K562 (cell line): Measurements from ENCODE around the gene AIPL1. TPM values are rescaled to one million over a fixed set of nuclear protein-coding genes. Genes with fewer than 3 reads are reported as not detected.

Experiments
- ATAC-seq: fragments of 200-7000 bp; cut with Tn5 transposase; 3 replicates; pipeline ENCODE4 v1.9.1; 2020; ENCODE audit warnings: moderate library complexity
- BruUV-seq: library from RNA; stranded (reverse); fragments of 400-500 nt; replicated peaks from 2 replicates; lab custom pipeline; 2021; lab: Mats Ljungman, UMichigan
- CTCF ChIA-PET: fragments of 300-600 bp; formaldehyde crosslinking; extraction: SDS; loops from one replicate; lab custom pipeline; 2021; ENCODE audit warnings: low intra/inter-chr PET ratio; lab: Yijun Ruan, JAX
- POLR2A ChIA-PET: fragments of 300-600, 350-650 bp; sonication (Branson Sonifier 250); formaldehyde crosslinking; extraction: SDS; loops from one replicate; lab custom pipeline; 2021; ENCODE audit warnings: antibody characterized with exemption, inconsistent platforms; lab: Yijun Ruan, JAX
- DNase-seq, 4 experiments: peaks; one replicate each; pipeline versions ENCODE4 v3.0.0 to v3.0.0-alpha.2; 2011 to 2018; ENCODE audit warnings: low spot score in 3 of 4, mixed read lengths in 3 of 4; ENCODE audit errors: extremely low read depth in 1 of 4
- FAIRE-seq: peaks from 2 replicates; lab custom pipeline; 2011; peaks lifted over from hg19 to GRCh38; lab: Jason Lieb, UNC
- H2AFZ ChIP-seq: 2 replicates; pipeline ENCODE4 v1.6.0; 2011; ENCODE audit warnings: low read depth, low read length, control low read depth, inconsistent platforms
- H3K27ac ChIP-seq: fragments of 200-600 bp; 3 replicates; pipeline ENCODE4 v1.8.0; 2011; ENCODE audit warnings: low read depth, mild to moderate bottlenecking, control low read depth, inconsistent platforms, low read length, moderate library complexity, mixed read lengths; ENCODE audit errors: extremely low read depth
- H3K27me3 ChIP-seq, 2 experiments: fragments of 300-600 bp in 1 of 2; 2 replicates in 1 of 2; 3 replicates in 1 of 2; pipeline versions ENCODE4 v1.6.0 to v1.8.0; 2011; ENCODE audit warnings: inconsistent platforms in 2 of 2, low read length in 2 of 2, mild to moderate bottlenecking in 1 of 2, mixed read lengths in 1 of 2, moderate library complexity in 1 of 2; ENCODE audit not compliant: control insufficient read depth in 2 of 2, insufficient read depth in 2 of 2
- H3K36me3 ChIP-seq: fragments of 300-600 bp; 3 replicates; pipeline ENCODE4 v1.8.0; 2011; ENCODE audit warnings: mild to moderate bottlenecking, low read length, inconsistent platforms; ENCODE audit not compliant: control insufficient read depth, insufficient read depth
- H3K4me1 ChIP-seq, 2 experiments: fragments of 200-600 bp in 1 of 2; replicated peaks in 1 of 2; 2 replicates in 1 of 2; 3 replicates in 1 of 2; pipeline versions ENCODE4 v1.5.1 to v1.8.0; 2011; ENCODE audit warnings: inconsistent platforms in 2 of 2, low read length in 2 of 2, mild to moderate bottlenecking in 1 of 2, mixed read lengths in 1 of 2, moderate library complexity in 1 of 2; ENCODE audit not compliant: control insufficient read depth in 2 of 2, insufficient read depth in 2 of 2
- H3K4me2 ChIP-seq: 2 replicates; pipeline ENCODE4 v1.6.1; 2011; ENCODE audit warnings: low read length, control low read depth, inconsistent platforms, mixed read lengths; ENCODE audit not compliant: insufficient read depth
- H3K4me3 ChIP-seq: fragments of 200-600 bp; sonication (generic), shearing (Covaris generic); 2 replicates; pipeline ENCODE4 v1.5.1; 2016; ENCODE audit warnings: control low read depth, inconsistent platforms
- H3K79me2 ChIP-seq: fragments of 200-600 bp; 3 replicates; pipeline ENCODE4 v1.8.0; 2011; ENCODE audit warnings: low read length, inconsistent platforms; ENCODE audit not compliant: control insufficient read depth, insufficient read depth
- H3K9ac ChIP-seq, 2 experiments: 2 replicates each; pipeline versions ENCODE4 v1.6.0 to v1.6.1; 2011; ENCODE audit warnings: low read depth in 2 of 2, low read length in 2 of 2, control low read depth in 1 of 2, inconsistent platforms in 1 of 2, mild to moderate bottlenecking in 1 of 2, mixed read lengths in 1 of 2; ENCODE audit not compliant: insufficient read depth in 1 of 2
- H3K9me1 ChIP-seq: one replicate; pipeline ENCODE4 v1.6.0; 2011; ENCODE audit warnings: inconsistent platforms, mild to moderate bottlenecking, low read length, moderate library complexity; ENCODE audit not compliant: control insufficient read depth, insufficient read depth
- H3K9me3 ChIP-seq: replicated peaks from 2 replicates; pipeline ENCODE4 v1.5.1; 2011; ENCODE audit warnings: low read depth, low read length, inconsistent platforms; ENCODE audit not compliant: control insufficient read depth, insufficient read depth
- H4K20me1 ChIP-seq: replicated peaks from 2 replicates; pipeline ENCODE4 v1.6.1; 2011; ENCODE audit warnings: low read length, inconsistent platforms, mixed read lengths; ENCODE audit not compliant: control insufficient read depth, insufficient read depth
- ETV6 ChIP-seq, 3 experiments: fragments of 150-350 bp in 1 of 3; sonication (generic) in 1 of 3; formaldehyde crosslinking in 1 of 3; IDR thresholded peaks; 2 replicates each; pipeline versions ENCODE4 v1.6.1 to v1.8.0; 2014 to 2022; ENCODE audit warnings: borderline replicate concordance in 2 of 3, low read depth in 2 of 3, antibody characterized with exemption in 1 of 3, low read length in 1 of 3, mild to moderate bottlenecking in 1 of 3, missing genetic modification reagents in 1 of 3
- FOS ChIP-seq: IDR thresholded peaks from 3 replicates; pipeline ENCODE4 v1.6.1; 2011; ENCODE audit not compliant: insufficient read length; ENCODE audit errors: extremely low read depth
- KLF16 ChIP-seq: IDR thresholded peaks from 2 replicates; pipeline ENCODE4 v1.6.1; 2016; ENCODE audit warnings: antibody characterized with exemption
- RUNX1 ChIP-seq: sonication (generic); IDR thresholded peaks from 2 replicates; pipeline ENCODE4 v1.6.1; 2016; ENCODE audit warnings: antibody characterized with exemption, low read depth
- ZFP36 ChIP-seq: fragments of 150-350 bp; IDR thresholded peaks from 2 replicates; pipeline ENCODE4 v1.6.1; 2018; ENCODE audit warnings: low read length, low read depth; ENCODE audit not compliant: partially characterized antibody
- WGBS: fragments of 100-300 bp; shearing (Covaris generic); methylation state at CpG from one replicate; pipeline ENCODE4 v1.1.6; 2016; ENCODE audit warnings: low coverage, mixed read lengths; ENCODE audit not compliant: insufficient coverage; ENCODE audit errors: missing lambda C conversion rate; 5-methylcytosine and 5-hydroxymethylcytosine counted together
- in situ Hi-C: fragments of 300-500 bp; cut with MboI; formaldehyde crosslinking; loops from 4 replicates; pipeline ENCODE4 v1.15.0; 2018; ENCODE audit warnings: inconsistent platforms, mixed read lengths
- intact Hi-C: fragments of 100-400 bp; cut with micrococcal nuclease; formaldehyde crosslinking; loops from 2 replicates; pipeline ENCODE4 v1.14.2; 2022
- polyA plus RNA-seq, 8 experiments: library from polyadenylated mRNA; depleted of rRNA in 4 of 8; stranded (reverse) in 5 of 8; unstranded in 3 of 8; fragments of >200 nt; fragmentation: Nextera tagmentation in 2 of 8; fragmentation: Illumina TruSeq in 1 of 8; extraction: Ambion mirVana in 2 of 8; extraction: Trizol in 1 of 8; gene quantifications; 2 replicates each; pipeline versions ENCODE4 v1.2.1 to v1.2.3, GENCODE V29; 2011 to 2014; ENCODE audit warnings: inconsistent platforms in 1 of 8, missing spikeins in 1 of 8
- total RNA-seq, 7 experiments: library from RNA; depleted of rRNA in 6 of 7; stranded (reverse); fragments of >200 nt in 6 of 7; fragmentation: Illumina TruSeq in 2 of 7; extraction: Trizol in 2 of 7; gene quantifications; 2 replicates each; pipeline versions ENCODE4 v1.2.1 to v1.2.3, GENCODE V29; 2011 to 2021; ENCODE audit warnings: low replicate concordance in 1 of 7
- TF ChIP-seq, protein P1 (sequence below): fragments of 250-450 bp; sonication (Bioruptor Pico); IDR thresholded peaks from 2 replicates; pipeline ENCODE4 v1.5.0; 2021
- TF ChIP-seq, protein P2 (sequence below): sonication (generic); formaldehyde crosslinking; IDR thresholded peaks from 2 replicates; pipeline ENCODE4 v1.8.0; 2022; ENCODE audit warnings: missing genetic modification reagents, mild to moderate bottlenecking, moderate library complexity, borderline replicate concordance

AIPL1 gene
- total and polyA plus RNA-seq, 9 of the 15 experiments (the other 6 are each of a cell fraction or from before 2014, with no cell fraction given), result not detected

GRCh38 chr17:6454495-6455320 lies 19.8 kb upstream of the AIPL1 start:
- FAIRE-seq (no peak), ATAC-seq (no peak), DNase-seq (no peak)
- CTCF ChIA-PET, result interaction anchor here (0.6 kb wide), 1 partner anchor 44 kb away, joined by 3 read pairs; no protein-coding TSS in a partner anchor
- H3K27ac ChIP-seq, result no peak overlapping the region
- no peak overlapping the region for H3K4me3 ChIP-seq
- H3K4me2 ChIP-seq, result no peak overlapping the region
- no peaks in the 10 kb centered on the region for H3K79me2 ChIP-seq
- intact Hi-C loops (loop anchor here (10.0 kb wide), 1 partner anchor 190 kb away; the partner anchor contains the start of genes KIAA0753 and TXNDC17), in situ Hi-C loops (no loop called here)
- WGBS, result 39% methylated on average over 12 of the region's 35 CpGs
- POLR2A ChIA-PET, result interaction anchor here (0.6 kb wide), 1 partner anchor 342 kb away, joined by 4 read pairs; no protein-coding TSS in a partner anchor
- H3K9ac ChIP-seq, result peak overlapping the region in 1 of 2 experiments; percentile 9; a peak in 1 of 4 replicates
- H3K9me1 ChIP-seq, result no peaks in the 10 kb centered on the region
- H3K36me3 ChIP-seq, result no peaks in the 10 kb centered on the region
- TF ChIP-seq FOS, result no peak
- TF ChIP-seq, protein P1, sequence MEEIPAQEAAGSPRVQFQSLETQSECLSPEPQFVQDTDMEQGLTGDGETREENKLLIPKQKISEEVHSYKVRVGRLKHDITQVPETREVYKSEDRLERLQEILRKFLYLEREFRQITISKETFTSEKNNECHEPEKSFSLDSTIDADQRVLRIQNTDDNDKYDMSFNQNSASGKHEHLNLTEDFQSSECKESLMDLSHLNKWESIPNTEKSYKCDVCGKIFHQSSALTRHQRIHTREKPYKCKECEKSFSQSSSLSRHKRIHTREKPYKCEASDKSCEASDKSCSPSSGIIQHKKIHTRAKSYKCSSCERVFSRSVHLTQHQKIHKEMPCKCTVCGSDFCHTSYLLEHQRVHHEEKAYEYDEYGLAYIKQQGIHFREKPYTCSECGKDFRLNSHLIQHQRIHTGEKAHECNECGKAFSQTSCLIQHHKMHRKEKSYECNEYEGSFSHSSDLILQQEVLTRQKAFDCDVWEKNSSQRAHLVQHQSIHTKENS (CRISPR knock-in tag), result no peak
- TF ChIP-seq, protein P2, sequence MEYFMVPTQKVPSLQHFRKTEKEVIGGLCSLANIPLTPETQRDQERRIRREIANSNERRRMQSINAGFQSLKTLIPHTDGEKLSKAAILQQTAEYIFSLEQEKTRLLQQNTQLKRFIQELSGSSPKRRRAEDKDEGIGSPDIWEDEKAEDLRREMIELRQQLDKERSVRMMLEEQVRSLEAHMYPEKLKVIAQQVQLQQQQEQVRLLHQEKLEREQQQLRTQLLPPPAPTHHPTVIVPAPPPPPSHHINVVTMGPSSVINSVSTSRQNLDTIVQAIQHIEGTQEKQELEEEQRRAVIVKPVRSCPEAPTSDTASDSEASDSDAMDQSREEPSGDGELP (CRISPR knock-in tag), result peak; percentile 44; the same call in 1 of the 2 replicates
- TF ChIP-seq ZFP36, result peak; percentile 69
- no peak for TF ChIP-seq ETV6 (IDR thresholded peaks at IDR 0.05; ENCODE audit: borderline replicate concordance in 1 of 2, low read depth in 2 of 2, low read length in 1 of 2)
- TF ChIP-seq ETV6 (CRISPR knock-in tag; IDR thresholded peaks at IDR 0.05; ENCODE audit: borderline replicate concordance), result no peak
- no peak for TF ChIP-seq RUNX1
- no peak for TF ChIP-seq KLF16
- H3K4me1 ChIP-seq, result peaks cover 24 to 37% of the 10 kb centered on the region in 2 experiments
- no peaks in the 10 kb centered on the region for H3K9me3 ChIP-seq
- H3K27me3 ChIP-seq, result no peaks in the 10 kb centered on the region
- no TSS peak for BruUV-seq
- no peaks in the 10 kb centered on the region for H4K20me1 ChIP-seq
- H2AFZ ChIP-seq, result no peak overlapping the region
